Right lobe of liver (tissue), 4 donors: ENCODE results near the gene PAPOLB.

Experiments used
- POLR2A ChIP-seq: fragments of 450-650 bp; IDR thresholded peaks from one replicate; pipeline ENCODE4 v1.6.1; 2017; ENCODE audit warnings: antibody characterized with exemption, mild to moderate bottlenecking
- TF ChIP-seq, protein P1 (sequence below), 4 donors: fragments of 200-600 bp in 3 of 4; fragments of 450-650 bp in 1 of 4; IDR thresholded peaks; one replicate each; pipeline versions ENCODE4 v1.5.1 to v1.8.0; 2016 to 2022; ENCODE audit warnings: antibody characterized with exemption in 4 of 4, mild to moderate bottlenecking in 2 of 4
- donor health status: DM: no; HTN: no; CAD: no.
- donor health status: DM: no; HTN: no; CAD: no.
- donor health status: DM: no; HTN: yes; CAD: no.

GRCh38 chr7:4875391-4875790, 13.6 kb upstream of the PAPOLB start:
- TF ChIP-seq, protein P1, sequence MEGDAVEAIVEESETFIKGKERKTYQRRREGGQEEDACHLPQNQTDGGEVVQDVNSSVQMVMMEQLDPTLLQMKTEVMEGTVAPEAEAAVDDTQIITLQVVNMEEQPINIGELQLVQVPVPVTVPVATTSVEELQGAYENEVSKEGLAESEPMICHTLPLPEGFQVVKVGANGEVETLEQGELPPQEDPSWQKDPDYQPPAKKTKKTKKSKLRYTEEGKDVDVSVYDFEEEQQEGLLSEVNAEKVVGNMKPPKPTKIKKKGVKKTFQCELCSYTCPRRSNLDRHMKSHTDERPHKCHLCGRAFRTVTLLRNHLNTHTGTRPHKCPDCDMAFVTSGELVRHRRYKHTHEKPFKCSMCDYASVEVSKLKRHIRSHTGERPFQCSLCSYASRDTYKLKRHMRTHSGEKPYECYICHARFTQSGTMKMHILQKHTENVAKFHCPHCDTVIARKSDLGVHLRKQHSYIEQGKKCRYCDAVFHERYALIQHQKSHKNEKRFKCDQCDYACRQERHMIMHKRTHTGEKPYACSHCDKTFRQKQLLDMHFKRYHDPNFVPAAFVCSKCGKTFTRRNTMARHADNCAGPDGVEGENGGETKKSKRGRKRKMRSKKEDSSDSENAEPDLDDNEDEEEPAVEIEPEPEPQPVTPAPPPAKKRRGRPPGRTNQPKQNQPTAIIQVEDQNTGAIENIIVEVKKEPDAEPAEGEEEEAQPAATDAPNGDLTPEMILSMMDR (IDR thresholded peaks at IDR 0.05): no peak
- no peak for TF ChIP-seq POLR2A
